GM21619 (cell line): ENCODE data around the gene POLE.
A peak's percentile ranks its signal among the peaks of the same experiment; 100 is the strongest.
"Not testable (repeated sequence)": the region's sequence is repeated elsewhere in the genome, so short reads cannot be mapped to it uniquely, and the experiment has no call there.

ENCODE experiments used
- ATAC-seq: cut with Tn5 transposase; IDR thresholded peaks from one replicate; pipeline ENCODE4 v1.9.1; 2021; ENCODE audit not compliant: unreplicated experiment

Gene POLE

DNA sequence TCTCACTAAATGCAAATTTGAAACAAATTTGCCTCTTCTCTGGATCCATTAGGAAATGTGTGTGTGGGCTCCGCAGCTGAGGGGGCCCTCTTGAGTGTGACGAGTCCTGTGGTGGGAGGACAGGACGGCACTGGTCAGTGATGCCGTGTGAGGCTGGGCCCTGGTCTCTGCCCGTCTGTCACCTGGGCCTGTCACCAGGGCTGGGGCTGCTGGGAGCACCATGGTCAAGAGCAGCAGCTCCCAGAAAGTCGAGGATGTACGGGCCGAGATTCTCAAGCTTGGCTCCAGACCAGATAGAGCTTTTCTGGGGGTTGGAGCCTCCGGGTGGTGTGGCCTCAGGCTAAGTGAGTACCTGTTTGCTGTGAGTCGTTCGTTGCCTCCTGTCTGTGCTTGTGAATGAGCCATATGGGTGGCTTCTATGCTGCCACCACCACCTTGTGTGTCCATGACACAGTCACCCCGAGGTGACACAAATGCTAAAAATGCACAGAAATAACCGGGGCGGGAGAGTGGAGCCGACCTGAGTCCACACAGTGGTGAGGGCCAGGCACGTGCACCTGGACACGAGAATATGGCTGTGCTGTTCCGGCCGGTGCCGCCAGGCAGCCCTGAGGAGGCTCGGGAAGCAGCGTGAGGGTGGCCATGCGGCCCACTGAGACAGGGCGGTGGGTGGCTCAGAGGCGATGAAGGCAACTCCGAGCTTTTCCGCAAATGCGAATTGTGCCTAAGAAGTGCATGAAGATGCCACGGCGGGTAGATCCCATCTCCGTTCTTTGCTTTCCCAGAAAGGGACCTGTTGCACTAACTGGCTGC lies 32.2 kb upstream of the POLE start:
- ATAC-seq: no peak

- ATAC-seq: no peak
Observed at GRCh38 chr12:132718644-132719043, 31.5 kb upstream of the POLE start.

GRCh38 chr12:132717531-132718387 lies 30.6 kb upstream of the POLE start:
- no peak for ATAC-seq

- no peak for ATAC-seq
Observed at GRCh38 chr12:132717011-132717410, 29.9 kb upstream of the POLE start.

- ATAC-seq: no peak
Observed at GRCh38 chr12:132716356-132716755, 29.2 kb upstream of the POLE start.

- no peak for ATAC-seq
Observed at GRCh38 chr12:132715874-132716273, 28.7 kb upstream of the POLE start.

- no peak for ATAC-seq
Observed at GRCh38 chr12:132713123-132713522, 26.0 kb upstream of the POLE start.

- ATAC-seq: peak; percentile 13
Observed at GRCh38 chr12:132711080-132711843, 24.1 kb upstream of the POLE start.

GRCh38 chr12:132710405-132711079 lies 23.4 kb upstream of the POLE start, which contains the start of gene PGAM5:
Gene PGAM5 (plus strand): TSS chr12:132710842. CDS start chr12:132710877, 35 bp downstream.
- ATAC-seq: peak; percentile 82

GRCh38 chr12:132710043-132710404 lies 22.9 kb upstream of the POLE start:
- ATAC-seq: peak; percentile 33

GRCh38 chr12:132708150-132708549 lies 21.0 kb upstream of the POLE start:
- no peak for ATAC-seq

GRCh38 chr12:132707241-132707640 lies 20.1 kb upstream of the POLE start:
- no peak for ATAC-seq

- no peak for ATAC-seq
Observed at GRCh38 chr12:132703641-132704040, 16.5 kb upstream of the POLE start.

DNA sequence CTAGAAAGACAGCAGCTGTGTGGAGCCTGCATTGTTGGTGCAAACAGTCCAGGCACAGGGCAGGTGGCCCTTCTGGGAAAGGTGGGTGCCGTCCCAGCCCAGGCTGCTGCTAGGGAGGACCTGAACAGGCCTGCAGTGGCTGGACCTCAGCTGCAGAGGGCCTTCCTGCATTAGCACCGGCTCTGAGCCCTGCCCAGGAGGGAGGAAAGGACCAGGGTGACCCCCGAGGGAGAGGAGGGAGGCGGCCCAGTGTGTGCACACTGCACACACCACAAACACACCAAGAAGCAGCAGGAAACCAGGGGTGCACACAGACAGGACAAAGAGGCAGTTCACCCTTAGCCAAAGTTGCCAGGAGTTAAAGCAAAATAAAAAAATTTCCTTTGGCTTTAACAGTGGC lies 15.5 kb upstream of the POLE start:
- no peak for ATAC-seq

DNA sequence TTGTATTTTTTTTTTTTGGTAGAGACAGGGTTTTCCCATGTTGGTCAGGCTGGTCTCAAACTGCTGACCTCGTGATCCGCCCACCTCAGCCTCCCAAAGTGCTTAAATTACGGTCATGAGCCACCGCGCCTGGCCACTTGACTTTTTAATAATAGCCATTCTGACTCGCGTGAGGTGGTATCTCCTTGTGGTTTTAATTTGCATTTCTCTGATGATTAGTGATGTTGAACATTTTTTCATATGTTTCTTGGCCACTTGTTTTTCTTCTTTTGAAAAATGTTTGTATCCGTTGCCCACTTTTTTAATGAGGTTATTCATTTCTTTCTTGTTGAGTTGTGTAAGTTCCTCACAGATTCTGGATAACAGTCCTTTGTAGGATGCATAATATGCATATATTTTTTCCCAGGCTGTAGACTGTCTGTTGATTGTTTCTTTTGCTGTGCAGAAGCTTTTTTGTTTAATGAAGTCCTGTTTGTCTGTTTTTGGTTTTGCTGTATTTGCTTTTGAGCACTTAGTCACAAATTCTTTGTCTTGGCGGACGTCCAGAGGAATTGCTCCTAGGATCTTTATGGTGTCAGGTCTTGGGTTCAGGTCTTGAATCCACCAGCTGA lies 13.2 kb upstream of the POLE start:
- ATAC-seq: no peak

DNA sequence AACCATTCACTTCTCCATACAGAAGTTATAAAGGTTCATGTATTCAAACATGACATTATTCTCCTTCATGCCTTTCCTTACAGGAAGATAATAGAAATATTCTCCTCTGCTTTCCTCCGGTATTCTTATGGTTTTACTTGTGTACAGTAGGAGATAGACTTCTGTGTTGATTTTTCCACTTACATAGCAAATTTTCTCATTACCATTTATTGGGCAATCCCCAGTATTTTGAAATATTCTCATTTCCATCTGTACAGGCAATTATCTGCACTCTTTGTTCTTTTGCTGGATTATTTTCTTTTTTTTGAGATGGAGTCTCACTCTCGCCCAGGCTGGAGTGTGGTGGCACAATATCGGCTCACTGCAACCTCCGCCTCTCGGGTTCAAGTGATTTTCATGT lies 11.2 kb upstream of the POLE start:
- no peak for ATAC-seq

GRCh38 chr12:132695431-132695830 lies 8.3 kb upstream of the POLE start:
- no peak for ATAC-seq

GRCh38 chr12:132694888-132695287 lies 7.7 kb upstream of the POLE start:
- not testable (repeated sequence) for ATAC-seq

GRCh38 chr12:132692030-132692429 lies 4.9 kb upstream of the POLE start:
- ATAC-seq: not testable (repeated sequence)

DNA sequence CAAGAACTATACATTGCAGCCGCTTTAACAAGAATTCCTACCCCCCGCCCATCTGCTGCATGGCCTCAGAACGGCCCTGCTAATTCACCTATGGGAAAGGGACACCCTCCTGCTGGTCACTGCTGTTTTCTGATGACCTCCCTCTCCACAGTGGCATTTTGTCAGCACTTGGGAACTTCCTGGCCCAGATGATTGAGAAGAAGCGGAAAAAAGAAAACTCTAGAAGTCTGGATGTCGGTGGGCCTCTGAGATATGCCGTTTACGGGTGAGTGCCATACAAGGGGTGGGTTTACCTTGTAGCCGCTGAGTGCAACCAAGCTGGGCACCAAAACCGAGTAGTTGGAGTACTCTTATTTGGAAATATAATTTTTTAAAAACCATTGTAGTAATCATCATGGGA lies 3.0 kb upstream of the POLE start:
- no peak for ATAC-seq
